Suppressor macrophage treated with lipopolysaccharide for 4 hours (primary cell): ENCODE results near the gene ICE2.
A peak's percentile ranks its signal among the peaks of the same experiment; 100 is the strongest.

Source experiments
- DNase-seq: peaks from one replicate; pipeline ENCODE4 v3.0.0-alpha.2; 2020

ICE2 gene

GRCh38 chr15:60494108-60494507 lies 15.2 kb upstream of the ICE2 start:
- DNase-seq, result no peak

- DNase-seq, result no peak
Measured at GRCh38 chr15:60493166-60493565, 14.2 kb upstream of the ICE2 start.

- DNase-seq, result peak; percentile 14
Measured at GRCh38 chr15:60486742-60487141, 7.8 kb upstream of the ICE2 start.

- no peak for DNase-seq
Measured at GRCh38 chr15:60485365-60486055, 6.6 kb upstream of the ICE2 start.

GRCh38 chr15:60483042-60483441 lies 4.1 kb upstream of the ICE2 start:
- DNase-seq, result no peak

- no peak for DNase-seq
Measured at GRCh38 chr15:60480888-60481287, 1.9 kb upstream of the ICE2 start.

GRCh38 chr15:60480149-60480548 lies 1.2 kb upstream of the ICE2 start:
- no peak for DNase-seq

GRCh38 chr15:60479361-60480110 lies 594 bp upstream of the ICE2 start:
- no peak for DNase-seq

- peak; percentile 31 for DNase-seq
Measured at GRCh38 chr15:60477916-60478565, 901 bp downstream of the ICE2 start.

- DNase-seq, result no peak
Measured at GRCh38 chr15:60477164-60477563, 1.8 kb downstream of the ICE2 start.

GRCh38 chr15:60476713-60477112 lies 2.2 kb downstream of the ICE2 start:
- no peak for DNase-seq

- no peak for DNase-seq
Measured at GRCh38 chr15:60473135-60473534, 5.8 kb downstream of the ICE2 start.

GRCh38 chr15:60471314-60471713 lies 7.6 kb downstream of the ICE2 start:
- DNase-seq, result no peak

- DNase-seq, result peak; percentile 43
Measured at GRCh38 chr15:60469893-60470641, 8.9 kb downstream of the ICE2 start.

- DNase-seq, result no peak
Measured at GRCh38 chr15:60464836-60465630, 13.9 kb downstream of the ICE2 start.

- DNase-seq, result no peak
Measured at GRCh38 chr15:60462027-60462426, 16.9 kb downstream of the ICE2 start.

GRCh38 chr15:60460931-60461330 lies 18.0 kb downstream of the ICE2 start:
- no peak for DNase-seq

GRCh38 chr15:60458721-60459120 lies 20.2 kb downstream of the ICE2 start:
- peak; percentile 77 for DNase-seq

GRCh38 chr15:60457985-60458384 lies 21.0 kb downstream of the ICE2 start:
- DNase-seq, result no peak

- DNase-seq, result no peak
Measured at GRCh38 chr15:60454824-60455223, 24.1 kb downstream of the ICE2 start.

- no peak for DNase-seq
Measured at GRCh38 chr15:60448668-60449360, 30.1 kb downstream of the ICE2 start.
